ENCODE data around the gene PGC.

Gene PGC

DNA sequence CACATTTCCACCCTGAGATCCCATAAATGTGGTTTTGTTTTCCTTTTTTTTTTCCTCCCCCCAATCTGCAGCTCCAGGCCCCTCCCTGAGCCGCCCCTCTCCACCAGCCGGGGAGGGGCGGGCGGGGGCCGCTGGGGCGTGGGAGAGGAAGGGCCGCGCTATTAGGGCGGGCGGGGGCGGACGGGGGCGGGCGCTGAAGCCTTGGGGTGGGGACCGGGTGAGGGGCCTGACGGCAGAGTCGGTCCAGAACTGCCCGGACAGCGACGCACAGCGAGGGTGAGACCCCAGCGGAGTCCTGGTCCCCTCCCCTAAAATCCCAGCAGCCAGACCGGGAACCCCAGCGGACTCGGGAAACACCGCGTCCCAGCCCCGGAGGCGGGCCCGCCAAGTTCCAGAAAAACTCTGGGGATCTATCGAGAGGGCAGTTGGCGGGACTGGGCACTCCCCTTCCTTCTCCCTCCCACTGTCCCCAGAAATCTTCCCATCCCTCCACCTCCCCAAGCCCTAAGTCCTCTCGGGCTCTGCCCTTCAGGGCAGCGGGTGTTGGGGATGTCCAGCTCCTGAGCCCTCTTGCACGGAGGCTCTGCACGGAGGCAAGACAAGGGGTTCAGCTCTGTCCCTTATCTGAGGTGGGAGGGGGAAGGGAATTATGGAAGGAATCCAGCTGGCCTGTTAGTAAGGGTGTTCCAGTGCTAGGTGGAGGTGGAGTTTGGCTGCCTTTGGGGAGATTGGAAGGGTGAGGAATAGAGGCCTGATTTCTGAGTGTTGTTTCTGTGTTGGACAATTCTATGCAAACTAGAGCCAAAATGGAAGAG is 33.6 kb upstream of the PGC start, which contains the start of gene PRICKLE4:
PRICKLE4 (plus strand) TSS at position 232 of the 815 bp plus-strand sequence. CDS start 2,692 bp downstream, outside the sequence.
- no peaks in the 10 kb centered on the region for H3K36me3 Mint-ChIP-seq
- H3K4me3 Mint-ChIP-seq = peak within 1 kb of the TSS; percentile 93
- H3K4me1 Mint-ChIP-seq = peaks cover 24% of the 10 kb centered on the region
- H3K9me3 Mint-ChIP-seq = no peaks in the 10 kb centered on the region
- ATAC-seq (ENCODE audit: low read depth) (no peak), DNase-seq (ENCODE audit: low spot score in 2 of 2) (no peak)
- H3K27ac Mint-ChIP-seq = peak within 1 kb of the TSS; percentile 56
- H3K27me3 Mint-ChIP-seq = no peaks in the 10 kb centered on the region

DNA sequence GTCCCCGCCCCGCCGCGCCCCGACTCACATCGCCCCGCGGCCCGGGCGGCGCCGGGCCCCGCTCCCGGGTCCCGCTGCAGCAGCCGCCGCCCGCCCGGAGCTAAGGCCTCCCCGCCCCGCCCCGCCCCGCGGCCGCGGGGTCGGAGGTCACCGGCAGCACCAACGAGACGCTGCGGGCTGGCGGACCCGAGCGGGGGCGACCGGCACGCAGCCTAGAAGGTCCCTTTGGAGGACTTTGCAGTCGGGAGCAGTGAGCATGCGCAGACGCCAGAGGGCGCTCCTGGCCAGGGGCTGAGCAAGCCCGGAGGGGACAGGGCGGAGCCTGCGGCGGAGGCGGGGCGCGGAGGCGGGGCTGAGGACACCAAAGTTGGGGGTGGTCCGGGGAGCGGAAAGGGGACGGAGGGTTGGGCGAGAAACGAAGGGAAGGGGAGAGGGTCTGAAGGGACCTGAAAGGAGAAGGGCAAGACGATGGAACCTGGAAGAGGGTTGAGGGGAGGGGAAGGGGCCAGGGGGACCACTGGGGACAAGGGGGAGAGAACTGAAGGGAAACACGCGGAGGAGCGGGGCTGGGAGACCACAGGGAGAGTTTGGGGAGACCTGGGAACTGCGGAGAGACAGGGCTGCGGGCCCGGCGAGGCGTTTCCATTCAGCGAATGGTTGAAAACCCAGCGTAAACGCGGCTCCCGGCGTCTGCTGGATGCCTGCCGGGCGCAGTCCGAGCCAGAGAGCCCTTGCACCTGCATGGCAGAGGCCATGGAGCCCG is 32.8 kb upstream of the PGC start, which contains the start of gene FRS3:
FRS3 (minus strand) TSS at position 113 of the 763 bp plus-strand sequence. CDS start 2,913 bp downstream, outside the sequence.
- Mint-ChIP-seq H3K27me3 (no peaks in the 10 kb centered on the region), H3K27ac (peak within 1 kb of the TSS; percentile 56), H3K9me3 (no peaks in the 10 kb centered on the region), H3K4me1 (peaks cover 21% of the 10 kb centered on the region), H3K36me3 (peaks cover 4% of the 10 kb centered on the region), H3K4me3 (peak within 1 kb of the TSS; percentile 93)
- ATAC-seq (ENCODE audit: low read depth) (peak; percentile 90), DNase-seq (ENCODE audit: low spot score in 2 of 2) (peak; percentile 99 to 100)

DNA sequence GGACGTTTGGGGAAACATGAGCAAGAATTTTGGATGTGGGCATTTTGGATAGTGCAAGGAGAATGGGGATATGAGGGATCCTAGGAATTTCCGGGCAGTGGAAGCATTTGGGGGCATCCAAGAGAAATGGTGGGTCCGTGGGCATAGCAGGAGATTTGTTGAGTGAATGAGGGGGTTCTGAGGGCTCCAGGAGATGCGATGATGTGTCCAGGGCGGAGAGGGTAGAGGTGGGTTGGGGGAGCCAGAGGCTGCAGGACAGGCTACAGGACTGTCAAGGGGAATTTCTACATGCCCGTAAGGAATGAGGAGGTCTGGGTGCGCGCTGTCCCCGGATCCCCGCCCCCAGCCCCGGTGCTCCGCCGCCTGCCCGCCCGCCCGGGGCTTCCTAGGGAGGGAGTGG is 32.1 kb upstream of the PGC start:
- ATAC-seq (ENCODE audit: low read depth) (no peak), DNase-seq (ENCODE audit: low spot score in 2 of 2) (no peak)
- Mint-ChIP-seq H3K4me1 (peaks cover 16% of the 10 kb centered on the region), H3K4me3 (peak overlapping the region; percentile 90), H3K36me3 (peaks cover 9% of the 10 kb centered on the region), H3K9me3 (no peaks in the 10 kb centered on the region), H3K27ac (no peak overlapping the region), H3K27me3 (no peaks in the 10 kb centered on the region)

DNA sequence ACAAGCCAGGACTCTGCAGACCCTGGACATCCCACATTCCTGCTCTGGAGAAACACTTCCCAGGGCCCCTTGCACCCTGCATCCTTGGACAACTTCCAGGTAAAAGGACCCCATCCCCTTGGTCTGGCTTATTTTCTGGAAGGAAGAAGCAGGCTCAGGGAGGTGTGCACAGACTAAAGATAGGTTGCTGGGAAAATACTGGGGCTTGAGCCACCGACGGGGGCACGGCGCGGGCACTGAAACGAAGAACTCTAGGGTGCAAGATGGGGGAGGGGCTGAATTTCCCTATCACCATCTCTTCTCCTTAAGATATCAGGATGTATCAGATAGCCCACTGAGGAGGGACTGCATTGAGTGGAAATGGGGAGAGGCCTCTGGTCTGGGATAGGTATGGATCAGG is 31.7 kb upstream of the PGC start:
- DNase-seq (ENCODE audit: low spot score in 2 of 2) (no peak), ATAC-seq (ENCODE audit: low read depth) (no peak)
- Mint-ChIP-seq H3K27me3 (no peaks in the 10 kb centered on the region), H3K27ac (no peak overlapping the region), H3K4me3 (peak overlapping the region; percentile 90), H3K9me3 (no peaks in the 10 kb centered on the region), H3K36me3 (peaks cover 11% of the 10 kb centered on the region), H3K4me1 (peaks cover 16% of the 10 kb centered on the region)

DNA sequence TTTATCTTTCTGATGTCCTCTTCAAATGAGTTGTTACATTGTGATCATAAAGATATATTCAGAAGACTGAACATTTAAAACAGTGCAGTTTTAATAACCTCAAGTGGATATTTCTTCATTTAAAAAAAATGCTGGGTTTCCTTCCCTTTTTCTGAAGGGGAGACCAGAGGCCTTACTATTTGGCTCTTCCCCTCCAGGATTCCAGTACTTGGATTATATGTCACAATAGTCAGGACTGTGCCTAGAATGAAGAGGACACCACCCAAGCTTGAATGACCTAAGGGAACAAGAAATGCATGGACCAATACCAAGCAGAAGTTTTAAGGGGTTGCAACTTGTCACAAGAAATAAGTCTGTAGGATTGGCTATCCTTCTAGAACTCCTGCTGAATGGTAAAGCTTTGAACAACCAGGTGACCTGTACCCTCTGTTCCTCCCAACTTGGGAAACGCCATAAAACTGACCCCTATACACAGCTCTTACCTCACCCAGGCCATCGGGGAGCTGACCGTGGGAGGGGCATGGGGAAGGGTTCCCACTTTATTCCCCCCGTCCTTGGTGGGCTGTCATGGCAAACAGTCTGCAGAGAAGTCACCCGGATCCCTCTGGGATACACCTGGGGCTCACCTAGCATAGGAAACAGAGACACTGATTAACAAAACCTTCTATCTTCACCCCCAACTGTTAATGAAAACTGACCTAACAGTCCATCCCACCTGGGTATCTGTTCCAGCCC is 30.5 kb upstream of the PGC start:
- Mint-ChIP-seq H3K4me1 (peaks cover 16% of the 10 kb centered on the region), H3K27ac (no peak overlapping the region), H3K27me3 (no peaks in the 10 kb centered on the region), H3K9me3 (no peaks in the 10 kb centered on the region), H3K4me3 (no peak overlapping the region), H3K36me3 (peaks cover 13% of the 10 kb centered on the region)
- no peak for ATAC-seq (ENCODE audit: low read depth)
- no peak for DNase-seq (ENCODE audit: low spot score in 2 of 2)

DNA sequence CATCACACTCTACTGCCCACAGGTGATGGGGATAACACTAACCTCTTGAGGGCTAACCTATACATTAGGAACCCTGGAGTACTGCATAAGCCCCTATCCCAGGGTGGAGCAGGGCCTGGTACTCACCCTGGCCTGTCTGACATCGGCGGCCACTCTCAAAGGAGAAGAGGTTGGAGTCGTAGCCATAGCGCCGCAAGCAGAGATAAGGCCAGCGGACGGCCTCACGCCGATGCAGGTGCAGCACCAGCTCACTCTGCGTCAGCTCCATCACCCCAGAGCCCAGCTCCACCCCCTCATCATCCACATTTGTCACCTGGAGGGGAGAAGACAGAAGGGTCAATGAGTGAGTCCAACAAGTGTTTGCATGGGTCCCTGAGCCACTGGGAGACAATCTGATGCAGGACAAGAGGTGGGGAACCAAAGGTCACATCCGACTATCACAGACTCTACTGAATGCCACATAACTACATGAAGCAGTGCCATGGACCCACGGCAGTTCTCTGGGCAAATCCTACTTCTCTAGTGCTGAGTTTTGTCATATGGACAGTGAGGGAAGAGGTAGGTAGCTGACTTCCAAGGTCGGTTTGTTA is 28.2 kb upstream of the PGC start:
- DNase-seq (ENCODE audit: low spot score in 2 of 2) (no peak), ATAC-seq (ENCODE audit: low read depth) (no peak)
- no peak overlapping the region for H3K4me3 Mint-ChIP-seq
- no peaks in the 10 kb centered on the region for H3K9me3 Mint-ChIP-seq
- peaks cover 10% of the 10 kb centered on the region for H3K4me1 Mint-ChIP-seq
- peaks cover 18% of the 10 kb centered on the region for H3K36me3 Mint-ChIP-seq
- H3K27ac Mint-ChIP-seq = no peak overlapping the region
- H3K27me3 Mint-ChIP-seq = no peaks in the 10 kb centered on the region

DNA sequence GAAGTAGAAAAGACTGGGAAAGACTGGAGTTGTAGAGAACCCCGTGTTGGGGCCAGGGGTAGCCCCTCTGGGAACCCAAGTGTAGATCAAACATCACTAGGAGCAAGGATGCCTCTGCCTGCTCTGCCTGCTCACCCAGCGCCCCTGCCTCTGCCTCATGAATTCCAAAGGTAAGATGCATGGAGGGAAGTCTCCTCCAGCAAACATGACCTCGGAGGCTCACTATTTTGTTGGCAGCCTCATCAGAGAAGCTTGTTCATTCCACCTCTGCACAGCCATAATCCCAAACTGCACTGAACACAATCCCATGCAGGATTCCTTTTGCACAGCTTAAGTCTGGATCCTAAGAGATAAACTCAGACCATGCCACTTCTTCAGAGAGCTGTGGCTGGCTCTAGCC is 27.6 kb upstream of the PGC start:
- no peak overlapping the region for H3K27ac Mint-ChIP-seq
- DNase-seq (ENCODE audit: low spot score in 2 of 2) = no peak
- H3K27me3 Mint-ChIP-seq = no peaks in the 10 kb centered on the region
- no peak for ATAC-seq (ENCODE audit: low read depth)
- H3K9me3 Mint-ChIP-seq = no peaks in the 10 kb centered on the region
- H3K36me3 Mint-ChIP-seq = peaks cover 22% of the 10 kb centered on the region
- H3K4me1 Mint-ChIP-seq = peaks cover 7% of the 10 kb centered on the region
- H3K4me3 Mint-ChIP-seq = no peak overlapping the region

DNA sequence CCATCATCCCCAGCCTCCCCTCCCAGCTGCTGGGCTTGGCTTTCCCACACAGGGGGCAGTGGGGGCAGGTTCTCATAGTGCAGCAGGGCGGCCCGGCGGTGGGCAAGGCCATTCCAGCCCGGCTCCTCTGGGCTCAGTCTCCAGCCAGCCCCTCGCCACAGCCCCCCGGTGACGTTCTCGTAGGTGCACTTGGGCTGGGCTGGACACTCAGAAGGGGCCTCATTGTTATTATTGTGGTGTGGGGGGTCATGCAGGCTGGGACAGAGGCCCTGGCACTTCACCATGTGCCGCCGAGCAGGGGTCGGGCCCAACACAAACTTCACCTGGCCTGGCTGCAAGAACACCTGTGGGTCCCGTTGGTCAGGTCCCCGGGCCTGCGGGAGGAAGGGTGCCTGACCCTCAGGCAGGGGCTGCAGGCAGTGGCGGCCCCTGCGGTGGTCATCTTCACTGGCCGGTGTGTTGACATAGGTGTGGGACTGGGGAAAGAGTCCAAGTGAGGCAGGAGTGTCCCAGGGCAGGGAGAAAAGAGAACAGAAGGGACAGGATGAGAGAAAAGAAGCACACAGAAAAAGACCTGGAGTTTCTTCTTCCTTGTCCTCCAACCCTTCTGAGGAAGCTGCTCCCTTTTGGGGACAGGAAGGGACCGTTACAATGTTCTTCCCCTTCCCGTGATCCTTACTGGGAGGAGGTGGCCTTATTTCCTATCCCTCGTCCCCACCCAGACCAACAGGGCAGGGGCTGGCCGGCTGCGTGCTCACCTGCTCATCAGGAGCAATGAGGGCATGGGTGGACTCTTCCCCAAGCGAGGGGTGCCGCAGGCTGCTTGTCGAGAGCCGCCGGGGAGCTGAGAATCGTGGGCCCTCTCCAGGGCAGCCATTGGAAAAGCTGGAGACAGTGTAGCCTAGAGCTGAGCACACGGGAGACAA is 24.1 kb upstream of the PGC start:
- H3K36me3 Mint-ChIP-seq = peaks cover 22% of the 10 kb centered on the region

DNA sequence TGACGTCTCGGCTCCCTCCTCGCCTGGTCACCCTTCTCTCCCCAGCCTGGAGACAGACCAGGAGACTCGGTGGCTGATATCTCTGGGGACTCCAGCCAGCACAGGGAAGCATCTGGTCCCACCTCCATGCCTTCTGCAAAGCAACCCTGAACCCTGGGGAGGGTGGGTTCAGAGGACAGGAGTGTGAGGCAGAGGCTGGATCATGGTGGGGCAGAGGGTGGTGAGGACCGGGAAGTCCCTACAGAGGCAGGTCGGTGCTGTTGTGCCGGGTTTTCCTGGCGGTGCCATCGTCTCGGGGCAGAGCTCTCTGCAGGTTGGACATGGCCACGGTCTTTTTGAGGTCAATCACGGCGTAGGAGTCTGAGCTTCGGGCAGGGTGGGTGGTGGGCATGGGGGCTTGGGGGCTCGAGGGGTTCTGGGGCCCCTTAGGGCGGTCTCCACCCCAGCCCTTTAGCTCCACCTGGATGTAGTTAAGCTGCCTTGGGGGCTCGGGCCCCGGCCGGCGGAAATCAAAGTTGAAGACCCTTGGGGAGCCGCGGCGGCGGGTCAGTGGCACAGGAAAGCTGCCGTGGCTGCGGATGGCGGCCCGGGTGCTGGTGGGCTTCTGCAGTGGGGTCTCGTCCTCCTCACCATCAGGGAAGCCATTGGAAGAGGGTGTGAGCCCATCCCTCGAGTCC is 23.3 kb upstream of the PGC start:
- Mint-ChIP-seq H3K4me3 (no peak overlapping the region), H3K9me3 (no peaks in the 10 kb centered on the region), H3K4me1 (no peaks in the 10 kb centered on the region), H3K36me3 (peaks cover 22% of the 10 kb centered on the region), H3K27me3 (no peaks in the 10 kb centered on the region), H3K27ac (no peak overlapping the region)
- ATAC-seq (ENCODE audit: low read depth) = no peak
- DNase-seq (ENCODE audit: low spot score in 2 of 2) = no peak

More for the DNA sequence above, 24.1 kb upstream of the PGC start:
- DNase-seq (ENCODE audit: low spot score in 2 of 2) = no peak
- ATAC-seq (ENCODE audit: low read depth) = no peak
- H3K27ac Mint-ChIP-seq = no peak overlapping the region
- H3K4me3 Mint-ChIP-seq = no peak overlapping the region
- H3K27me3 Mint-ChIP-seq = no peaks in the 10 kb centered on the region
- H3K4me1 Mint-ChIP-seq = no peaks in the 10 kb centered on the region
- no peaks in the 10 kb centered on the region for H3K9me3 Mint-ChIP-seq

DNA sequence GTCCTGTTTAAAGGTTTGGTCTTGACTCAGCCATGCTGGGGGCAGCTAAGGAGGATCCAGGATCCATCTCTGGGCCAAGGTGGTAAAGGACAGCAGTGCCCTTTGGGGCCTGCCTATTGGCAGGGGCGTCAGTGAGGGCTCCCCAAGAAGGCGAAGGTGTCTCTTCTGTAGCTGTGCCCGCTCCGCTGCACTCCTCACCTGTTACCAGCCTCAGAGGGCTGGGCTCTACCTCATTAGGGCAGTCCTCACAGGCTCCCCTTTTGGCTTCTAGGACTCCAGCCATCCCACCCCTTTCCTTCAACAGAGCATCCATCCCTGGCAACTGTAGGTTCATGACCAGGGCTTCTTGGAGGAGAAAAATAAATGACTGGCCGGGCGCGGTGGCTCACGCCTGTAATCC is 22.2 kb upstream of the PGC start:
- ATAC-seq (ENCODE audit: low read depth) (no peak), DNase-seq (ENCODE audit: low spot score in 2 of 2) (no peak)
- no peaks in the 10 kb centered on the region for H3K4me1 Mint-ChIP-seq
- no peak overlapping the region for H3K4me3 Mint-ChIP-seq
- H3K27me3 Mint-ChIP-seq = no peaks in the 10 kb centered on the region
- H3K9me3 Mint-ChIP-seq = no peaks in the 10 kb centered on the region
- peaks cover 13% of the 10 kb centered on the region for H3K36me3 Mint-ChIP-seq
- H3K27ac Mint-ChIP-seq = no peak overlapping the region

DNA sequence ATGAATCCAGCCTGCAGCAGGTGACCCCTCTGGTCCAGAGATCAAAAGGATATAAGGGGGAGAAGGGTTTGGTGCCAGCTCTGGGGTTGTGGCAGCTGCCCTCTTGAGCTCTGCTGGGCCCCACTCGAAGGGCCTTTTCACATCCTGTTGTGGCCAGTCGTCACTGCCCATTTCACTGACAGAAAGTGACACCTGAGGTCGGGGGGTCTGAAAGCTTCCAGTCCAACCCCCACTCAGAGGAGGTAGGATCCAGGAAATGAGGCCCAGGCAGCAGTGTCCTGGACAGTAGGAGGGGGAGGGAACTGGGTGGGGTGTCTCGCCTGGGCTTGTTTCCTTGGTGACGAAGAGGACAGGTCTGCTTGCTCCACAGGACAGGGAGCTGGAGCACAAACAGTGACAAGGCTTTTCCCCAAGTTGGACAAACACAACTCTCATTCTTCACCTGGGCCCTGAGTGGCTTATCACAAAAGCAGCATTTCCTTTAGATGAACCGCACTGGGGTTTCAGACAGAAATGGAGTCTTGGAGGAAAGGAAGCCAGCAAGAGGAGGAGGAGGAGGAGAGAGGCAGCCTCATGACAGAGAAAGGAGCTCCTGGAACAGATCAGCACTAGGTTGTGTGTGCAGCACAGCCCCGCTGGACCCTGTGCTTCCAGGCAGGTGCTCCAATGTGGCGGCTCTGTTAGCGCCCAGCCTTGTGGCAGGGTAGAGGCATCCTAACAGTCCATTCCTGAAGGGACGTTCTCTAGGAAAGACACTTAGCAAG is 21.5 kb upstream of the PGC start:
- Mint-ChIP-seq H3K9me3 (no peaks in the 10 kb centered on the region), H3K27ac (no peak overlapping the region), H3K36me3 (peaks cover 10% of the 10 kb centered on the region), H3K4me3 (no peak overlapping the region), H3K4me1 (no peaks in the 10 kb centered on the region), H3K27me3 (no peaks in the 10 kb centered on the region)
- DNase-seq (ENCODE audit: low spot score in 2 of 2) = no peak
- no peak for ATAC-seq (ENCODE audit: low read depth)

All from memory B cell (primary cell).